ENCODE results near the gene CDK5R1.

The CDK5R1 gene

GRCh38 chr17:32475258-32475657, 11.5 kb upstream of the CDK5R1 start:
- DNase-seq = no peak

- no peak for DNase-seq
Observed at GRCh38 chr17:32477220-32477619, 9.6 kb upstream of the CDK5R1 start.

- no peak for DNase-seq
Observed at GRCh38 chr17:32479074-32479617, 7.6 kb upstream of the CDK5R1 start.

- DNase-seq = no peak
Observed at GRCh38 chr17:32481193-32481592, 5.6 kb upstream of the CDK5R1 start.

GRCh38 chr17:32482568-32483320, 4.0 kb upstream of the CDK5R1 start:
- no peak for DNase-seq

GRCh38 chr17:32483451-32484019, 3.3 kb upstream of the CDK5R1 start:
- DNase-seq = peak; percentile 84

GRCh38 chr17:32484041-32484461, 2.7 kb upstream of the CDK5R1 start:
- DNase-seq = peak; percentile 35

GRCh38 chr17:32484628-32485027, 2.2 kb upstream of the CDK5R1 start:
- DNase-seq = no peak

- DNase-seq = no peak
Observed at GRCh38 chr17:32485261-32486110, 1.3 kb upstream of the CDK5R1 start.

- DNase-seq = peak; percentile 51
Observed at GRCh38 chr17:32486111-32486700, 587 bp upstream of the CDK5R1 start.

- DNase-seq = no peak
Observed at GRCh38 chr17:32487473-32488176, 832 bp downstream of the CDK5R1 start.

- DNase-seq = no peak
Observed at GRCh38 chr17:32488177-32488542, 1.4 kb downstream of the CDK5R1 start.

- no peak for DNase-seq
Observed at GRCh38 chr17:32488604-32489180, 1.9 kb downstream of the CDK5R1 start.

GRCh38 chr17:32489320-32490100, 2.7 kb downstream of the CDK5R1 start:
- DNase-seq = no peak

- peak; percentile 37 for DNase-seq
Observed at GRCh38 chr17:32490101-32490482, 3.3 kb downstream of the CDK5R1 start.

GRCh38 chr17:32491371-32492263, 4.8 kb downstream of the CDK5R1 start:
- DNase-seq = no peak

- DNase-seq = no peak
Observed at GRCh38 chr17:32492264-32492589, 5.4 kb downstream of the CDK5R1 start.

GRCh38 chr17:32492648-32493289, 6.0 kb downstream of the CDK5R1 start:
- no peak for DNase-seq

GRCh38 chr17:32493571-32493970, 6.8 kb downstream of the CDK5R1 start:
- no peak for DNase-seq

GRCh38 chr17:32493976-32494513, 7.3 kb downstream of the CDK5R1 start:
- DNase-seq = no peak

All from NCI-H1694 treated with DMSO at 0.1 percent for 48 hours (cell line).